ENCODE results near the gene SLC49A3.

Gene SLC49A3

DNA sequence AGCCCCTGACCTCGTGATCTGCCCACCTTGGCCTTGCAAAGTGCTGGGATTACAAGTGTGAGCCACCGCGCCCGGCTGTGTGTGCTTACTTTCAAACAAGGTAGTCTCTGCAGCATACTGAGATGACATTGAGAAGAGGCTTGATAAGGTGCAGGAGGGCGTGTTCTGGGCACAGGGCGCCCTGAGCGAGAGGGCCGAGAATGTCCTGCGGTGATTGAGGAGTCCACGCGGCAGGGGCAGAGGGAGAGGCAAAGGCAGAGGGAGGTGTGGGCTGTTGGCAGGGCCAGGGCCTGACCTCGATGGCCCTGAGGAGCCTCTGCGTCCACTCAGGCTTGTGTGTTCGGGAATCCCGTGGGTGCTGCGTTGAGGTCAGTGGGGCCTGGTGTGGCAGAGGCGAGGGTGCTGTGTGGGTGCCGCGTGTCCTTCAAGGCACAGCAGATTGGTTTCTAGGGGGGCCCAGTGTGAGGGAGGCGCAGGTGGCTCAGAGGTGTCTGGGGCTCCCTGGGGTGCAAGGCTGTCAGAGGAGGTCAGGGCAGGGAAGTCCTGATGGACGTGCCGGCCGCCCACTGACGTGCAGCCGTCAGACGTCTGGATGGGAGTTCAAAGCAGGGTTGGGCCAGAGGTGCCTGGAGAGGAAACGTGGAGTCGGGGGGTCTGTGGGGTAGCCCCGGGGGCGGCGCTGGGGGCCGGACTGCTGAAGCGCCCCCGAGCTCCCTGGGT, 28.8 kb upstream of the SLC49A3 start:
- no peak for DNase-seq
- peaks cover 3% of the 10 kb centered on the region; the same call in 1 of the 2 replicates for H3K36me3 ChIP-seq

DNA sequence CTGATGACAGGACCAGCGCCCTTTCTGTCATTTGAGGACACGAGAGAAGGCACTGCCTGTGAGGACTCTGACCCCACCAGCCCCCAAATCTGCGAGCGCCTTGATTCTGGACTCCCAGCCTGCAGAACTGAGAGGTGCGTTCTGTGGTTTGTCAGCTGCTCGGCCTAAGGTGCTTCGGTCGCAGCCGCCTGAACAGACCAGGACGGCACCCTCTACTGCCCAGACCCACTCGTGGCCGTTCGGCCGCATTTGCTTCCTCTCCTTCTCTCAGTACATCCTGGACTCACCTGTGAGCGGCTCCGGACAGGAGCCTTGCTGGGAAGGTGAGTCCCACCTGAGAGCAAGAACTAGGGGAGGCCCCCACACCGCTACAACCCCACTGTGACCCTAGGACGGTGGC, 25.1 kb upstream of the SLC49A3 start:
- no peaks in the 10 kb centered on the region for H3K4me1 ChIP-seq
- H3K27me3 ChIP-seq, result no peaks in the 10 kb centered on the region
- H3K4me3 ChIP-seq (ENCODE audit: low read depth, low read length), result no peak overlapping the region
- TF ChIP-seq, protein P1, sequence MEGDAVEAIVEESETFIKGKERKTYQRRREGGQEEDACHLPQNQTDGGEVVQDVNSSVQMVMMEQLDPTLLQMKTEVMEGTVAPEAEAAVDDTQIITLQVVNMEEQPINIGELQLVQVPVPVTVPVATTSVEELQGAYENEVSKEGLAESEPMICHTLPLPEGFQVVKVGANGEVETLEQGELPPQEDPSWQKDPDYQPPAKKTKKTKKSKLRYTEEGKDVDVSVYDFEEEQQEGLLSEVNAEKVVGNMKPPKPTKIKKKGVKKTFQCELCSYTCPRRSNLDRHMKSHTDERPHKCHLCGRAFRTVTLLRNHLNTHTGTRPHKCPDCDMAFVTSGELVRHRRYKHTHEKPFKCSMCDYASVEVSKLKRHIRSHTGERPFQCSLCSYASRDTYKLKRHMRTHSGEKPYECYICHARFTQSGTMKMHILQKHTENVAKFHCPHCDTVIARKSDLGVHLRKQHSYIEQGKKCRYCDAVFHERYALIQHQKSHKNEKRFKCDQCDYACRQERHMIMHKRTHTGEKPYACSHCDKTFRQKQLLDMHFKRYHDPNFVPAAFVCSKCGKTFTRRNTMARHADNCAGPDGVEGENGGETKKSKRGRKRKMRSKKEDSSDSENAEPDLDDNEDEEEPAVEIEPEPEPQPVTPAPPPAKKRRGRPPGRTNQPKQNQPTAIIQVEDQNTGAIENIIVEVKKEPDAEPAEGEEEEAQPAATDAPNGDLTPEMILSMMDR (IDR thresholded peaks at IDR 0.05; ENCODE audit: low read depth, low read length), result no peak
- DNase-seq, result no peak
- no peaks in the 10 kb centered on the region for H3K9me3 ChIP-seq
- peaks cover 5% of the 10 kb centered on the region; the same call in 1 of the 2 replicates for H3K36me3 ChIP-seq

More for the DNA sequence above, 28.8 kb upstream of the SLC49A3 start:
- Histone ChIP-seq H3K4me3 (ENCODE audit: low read depth, low read length) (no peak overlapping the region), H3K27me3 (no peaks in the 10 kb centered on the region), H3K9me3 (no peaks in the 10 kb centered on the region), H3K4me1 (no peaks in the 10 kb centered on the region)
- TF ChIP-seq, protein P1 (IDR thresholded peaks at IDR 0.05; ENCODE audit: low read depth, low read length), result no peak

DNA sequence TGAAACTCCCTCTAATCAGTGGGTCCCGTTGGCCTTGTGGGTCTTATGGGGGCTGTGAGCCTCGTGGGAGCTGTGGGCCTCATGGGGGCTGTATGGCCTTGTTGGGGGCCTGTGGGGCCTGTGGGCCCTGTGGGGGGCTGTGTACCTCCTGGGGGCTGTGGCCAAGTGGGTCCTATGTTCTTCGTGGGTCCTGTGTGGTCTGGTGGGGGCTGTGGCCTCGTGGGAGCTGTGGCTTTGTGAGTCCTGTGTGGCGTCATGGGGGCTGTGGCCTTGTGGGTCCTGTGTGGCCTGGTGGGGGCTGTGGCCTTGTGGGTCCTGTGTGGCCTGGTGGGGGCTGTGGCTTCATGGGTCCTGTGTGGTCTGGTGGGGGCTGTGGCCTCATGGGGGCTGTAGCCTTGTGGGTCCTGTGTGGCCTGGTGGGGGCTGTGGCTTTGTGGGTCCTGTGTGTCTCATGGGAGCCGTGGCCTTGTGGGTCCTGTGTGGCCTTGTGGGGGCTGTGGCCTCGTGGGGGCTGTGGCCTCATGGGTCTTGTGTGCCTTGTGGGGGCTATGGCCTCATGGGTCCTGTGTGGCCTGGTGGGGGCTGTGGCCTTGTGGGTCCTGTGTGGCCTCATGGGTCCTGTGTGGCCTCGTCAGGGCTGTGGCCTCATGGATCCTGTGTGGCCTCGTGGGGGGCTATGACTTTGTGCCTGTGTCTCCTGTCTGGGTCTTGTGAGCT, 24.1 kb upstream of the SLC49A3 start:
- Histone ChIP-seq H3K4me1 (no peaks in the 10 kb centered on the region), H3K36me3 (peaks cover 5% of the 10 kb centered on the region; the same call in 1 of the 2 replicates), H3K27me3 (no peaks in the 10 kb centered on the region), H3K4me3 (ENCODE audit: low read depth, low read length) (no peak overlapping the region), H3K9me3 (no peaks in the 10 kb centered on the region)
- TF ChIP-seq, protein P1 (IDR thresholded peaks at IDR 0.05; ENCODE audit: low read depth, low read length), result no peak
- DNase-seq, result no peak

DNA sequence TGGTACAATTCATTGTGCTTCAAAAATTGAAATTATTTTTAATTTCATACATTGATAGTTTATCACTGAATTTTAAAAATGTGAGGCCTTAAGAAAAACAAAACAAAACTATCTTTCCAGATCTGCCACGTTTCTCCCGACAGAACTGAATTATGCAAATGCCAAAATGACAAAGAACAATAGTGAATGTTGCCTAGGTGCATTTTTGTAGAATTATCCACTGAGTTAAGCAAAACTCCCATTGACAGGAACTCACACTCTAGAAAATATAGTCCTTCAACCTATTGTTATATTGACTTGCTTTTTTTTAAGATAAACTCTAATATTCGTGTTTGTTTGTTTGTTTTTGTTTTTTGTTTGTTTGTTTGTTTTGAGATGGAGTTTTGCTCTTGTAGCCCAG, 23.1 kb upstream of the SLC49A3 start:
- Histone ChIP-seq H3K4me1 (no peaks in the 10 kb centered on the region), H3K27me3 (no peaks in the 10 kb centered on the region), H3K36me3 (peaks cover 5% of the 10 kb centered on the region; the same call in 1 of the 2 replicates), H3K9me3 (no peaks in the 10 kb centered on the region), H3K4me3 (ENCODE audit: low read depth, low read length) (no peak overlapping the region)
- TF ChIP-seq, protein P1 (IDR thresholded peaks at IDR 0.05; ENCODE audit: low read depth, low read length), result no peak
- no peak for DNase-seq

DNA sequence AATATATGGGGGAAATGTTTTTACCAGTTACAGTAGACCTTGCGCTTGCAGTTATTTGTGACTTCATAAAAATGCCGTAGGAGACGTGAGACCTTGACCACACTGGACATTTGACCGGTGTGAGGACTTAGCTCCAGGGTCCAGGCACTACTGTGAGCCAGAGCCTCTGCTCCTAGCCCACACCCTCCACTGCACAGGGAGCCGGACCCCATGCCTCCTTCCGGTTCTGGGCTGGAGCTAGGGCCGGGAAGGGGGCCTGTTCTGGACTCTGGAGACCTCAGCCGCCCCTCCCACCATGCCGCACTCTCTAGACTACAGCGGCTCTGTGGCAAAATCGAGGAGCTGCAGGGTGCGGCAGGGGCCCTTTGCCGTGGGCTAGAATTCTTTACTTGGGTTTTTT, 22.0 kb upstream of the SLC49A3 start:
- Histone ChIP-seq H3K36me3 (peaks cover 5% of the 10 kb centered on the region; the same call in 1 of the 2 replicates), H3K27me3 (no peaks in the 10 kb centered on the region), H3K4me3 (ENCODE audit: low read depth, low read length) (no peak overlapping the region), H3K4me1 (no peaks in the 10 kb centered on the region), H3K9me3 (no peaks in the 10 kb centered on the region)
- TF ChIP-seq, protein P1 (IDR thresholded peaks at IDR 0.05; ENCODE audit: low read depth, low read length), result no peak
- no peak for DNase-seq

DNA sequence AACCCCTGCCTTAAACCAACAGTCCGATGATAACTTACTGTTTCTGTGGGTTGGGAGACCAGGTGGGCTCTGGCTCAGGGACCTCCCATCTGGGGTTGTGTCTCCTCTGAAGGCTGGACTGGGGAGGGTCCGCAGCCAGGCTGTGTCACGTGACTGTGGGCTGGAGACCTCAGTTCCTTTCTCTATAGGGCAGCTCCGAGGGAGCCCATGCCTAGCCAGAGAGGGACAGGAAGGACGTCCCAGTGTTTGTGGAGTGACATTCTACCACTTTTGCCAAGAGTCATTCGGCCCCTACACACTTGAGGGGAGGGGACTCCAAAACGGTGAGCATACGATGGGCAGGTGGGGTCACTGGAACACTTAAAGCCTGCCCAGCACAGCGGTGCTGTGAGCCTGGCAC, 21.2 kb upstream of the SLC49A3 start:
- H3K27me3 ChIP-seq, result no peaks in the 10 kb centered on the region
- TF ChIP-seq, protein P1 (IDR thresholded peaks at IDR 0.05; ENCODE audit: low read depth, low read length), result no peak
- no peaks in the 10 kb centered on the region for H3K4me1 ChIP-seq
- H3K36me3 ChIP-seq, result peaks cover 5% of the 10 kb centered on the region; the same call in 1 of the 2 replicates
- no peak for DNase-seq
- H3K9me3 ChIP-seq, result no peaks in the 10 kb centered on the region
- no peak overlapping the region for H3K4me3 ChIP-seq (ENCODE audit: low read depth, low read length)

All from BE2C (cell line).